OCI-LY1 (cell line): ENCODE results near the gene TENM4.

Experiments used
- EZH2 ChIP-seq: fragments of 200-600 bp; sonication (generic), shearing (Covaris generic); IDR thresholded peaks from 2 replicates; pipeline ENCODE4 v1.8.0; 2017; ENCODE audit warnings: borderline replicate concordance, mixed run types, mild to moderate bottlenecking, antibody characterized with exemption, low read length, moderate library complexity, mixed read lengths
- TF ChIP-seq, protein P1 (sequence below): fragments of 200-600 bp; sonication (generic), shearing (Covaris generic); IDR thresholded peaks from 2 replicates; pipeline ENCODE4 v1.5.1; 2017; ENCODE audit warnings: mild to moderate bottlenecking, antibody characterized with exemption, low read length, moderate library complexity, mixed read lengths

GRCh38 chr11:79088967-79089366, 351.9 kb downstream of the TENM4 start:
- TF ChIP-seq, protein P1, sequence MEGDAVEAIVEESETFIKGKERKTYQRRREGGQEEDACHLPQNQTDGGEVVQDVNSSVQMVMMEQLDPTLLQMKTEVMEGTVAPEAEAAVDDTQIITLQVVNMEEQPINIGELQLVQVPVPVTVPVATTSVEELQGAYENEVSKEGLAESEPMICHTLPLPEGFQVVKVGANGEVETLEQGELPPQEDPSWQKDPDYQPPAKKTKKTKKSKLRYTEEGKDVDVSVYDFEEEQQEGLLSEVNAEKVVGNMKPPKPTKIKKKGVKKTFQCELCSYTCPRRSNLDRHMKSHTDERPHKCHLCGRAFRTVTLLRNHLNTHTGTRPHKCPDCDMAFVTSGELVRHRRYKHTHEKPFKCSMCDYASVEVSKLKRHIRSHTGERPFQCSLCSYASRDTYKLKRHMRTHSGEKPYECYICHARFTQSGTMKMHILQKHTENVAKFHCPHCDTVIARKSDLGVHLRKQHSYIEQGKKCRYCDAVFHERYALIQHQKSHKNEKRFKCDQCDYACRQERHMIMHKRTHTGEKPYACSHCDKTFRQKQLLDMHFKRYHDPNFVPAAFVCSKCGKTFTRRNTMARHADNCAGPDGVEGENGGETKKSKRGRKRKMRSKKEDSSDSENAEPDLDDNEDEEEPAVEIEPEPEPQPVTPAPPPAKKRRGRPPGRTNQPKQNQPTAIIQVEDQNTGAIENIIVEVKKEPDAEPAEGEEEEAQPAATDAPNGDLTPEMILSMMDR = no peak
- TF ChIP-seq EZH2 = no peak
